Measurements from ENCODE around the gene KYAT1.

The KYAT1 gene

GRCh38 chr9:128909859-128910258, 28.1 kb upstream of the KYAT1 start:
- peaks cover 33% of the 10 kb centered on the region for H3K36me3 ChIP-seq (ENCODE audit: insufficient read depth, low read length)
- H2AFZ ChIP-seq (ENCODE audit: low read length), result no peak overlapping the region
- no peaks in the 10 kb centered on the region for H3K79me2 ChIP-seq (ENCODE audit: insufficient read depth, low read length)
- H3K9ac ChIP-seq (ENCODE audit: low read length), result no peak overlapping the region
- no peaks in the 10 kb centered on the region for H3K4me1 ChIP-seq (ENCODE audit: insufficient read depth, low read length, severe bottlenecking)
- no peaks in the 10 kb centered on the region for H3K9me2 ChIP-seq (ENCODE audit: low read depth, low read length)
- no peaks in the 10 kb centered on the region for H3K27me3 ChIP-seq (ENCODE audit: insufficient read depth, low read length)
- TF ChIP-seq, protein P1, sequence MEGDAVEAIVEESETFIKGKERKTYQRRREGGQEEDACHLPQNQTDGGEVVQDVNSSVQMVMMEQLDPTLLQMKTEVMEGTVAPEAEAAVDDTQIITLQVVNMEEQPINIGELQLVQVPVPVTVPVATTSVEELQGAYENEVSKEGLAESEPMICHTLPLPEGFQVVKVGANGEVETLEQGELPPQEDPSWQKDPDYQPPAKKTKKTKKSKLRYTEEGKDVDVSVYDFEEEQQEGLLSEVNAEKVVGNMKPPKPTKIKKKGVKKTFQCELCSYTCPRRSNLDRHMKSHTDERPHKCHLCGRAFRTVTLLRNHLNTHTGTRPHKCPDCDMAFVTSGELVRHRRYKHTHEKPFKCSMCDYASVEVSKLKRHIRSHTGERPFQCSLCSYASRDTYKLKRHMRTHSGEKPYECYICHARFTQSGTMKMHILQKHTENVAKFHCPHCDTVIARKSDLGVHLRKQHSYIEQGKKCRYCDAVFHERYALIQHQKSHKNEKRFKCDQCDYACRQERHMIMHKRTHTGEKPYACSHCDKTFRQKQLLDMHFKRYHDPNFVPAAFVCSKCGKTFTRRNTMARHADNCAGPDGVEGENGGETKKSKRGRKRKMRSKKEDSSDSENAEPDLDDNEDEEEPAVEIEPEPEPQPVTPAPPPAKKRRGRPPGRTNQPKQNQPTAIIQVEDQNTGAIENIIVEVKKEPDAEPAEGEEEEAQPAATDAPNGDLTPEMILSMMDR (IDR thresholded peaks at IDR 0.05; ENCODE audit: low read length), result no peak
- no peak for TF ChIP-seq EZH2 (IDR thresholded peaks at IDR 0.05; ENCODE audit: borderline replicate concordance, low read length)
- H3K4me3 ChIP-seq (ENCODE audit: low read depth, low read length, poor library complexity, severe bottlenecking), result no peak overlapping the region
- no peak overlapping the region for H3K27ac ChIP-seq (ENCODE audit: low read depth, low read length, poor library complexity, severe bottlenecking)
- no peaks in the 10 kb centered on the region for H3F3A ChIP-seq (ENCODE audit: insufficient read depth, low read length)
- H3K4me2 ChIP-seq (ENCODE audit: low read length), result no peak overlapping the region
- H4K20me1 ChIP-seq (ENCODE audit: insufficient read depth, low read length), result no peaks in the 10 kb centered on the region
- no peaks in the 10 kb centered on the region for H3K9me3 ChIP-seq (ENCODE audit: low read length)

DNA sequence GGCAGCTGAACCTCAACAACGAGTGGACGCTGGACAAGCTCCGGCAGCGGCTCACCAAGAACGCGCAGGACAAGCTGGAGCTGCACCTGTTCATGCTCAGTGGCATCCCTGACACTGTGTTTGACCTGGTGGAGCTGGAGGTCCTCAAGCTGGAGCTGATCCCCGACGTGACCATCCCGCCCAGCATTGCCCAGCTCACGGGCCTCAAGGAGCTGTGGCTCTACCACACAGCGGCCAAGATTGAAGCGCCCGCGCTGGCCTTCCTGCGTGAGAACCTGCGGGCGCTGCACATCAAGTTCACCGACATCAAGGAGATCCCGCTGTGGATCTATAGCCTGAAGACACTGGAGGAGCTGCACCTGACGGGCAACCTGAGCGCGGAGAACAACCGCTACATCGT, 26.6 kb upstream of the KYAT1 start:
- Histone ChIP-seq H3K9me3 (ENCODE audit: low read length) (no peaks in the 10 kb centered on the region), H2AFZ (ENCODE audit: low read length) (no peak overlapping the region), H3K27me3 (ENCODE audit: insufficient read depth, low read length) (no peaks in the 10 kb centered on the region), H3K9me2 (ENCODE audit: low read depth, low read length) (no peaks in the 10 kb centered on the region), H3K4me1 (ENCODE audit: insufficient read depth, low read length, severe bottlenecking) (no peaks in the 10 kb centered on the region), H3K9ac (ENCODE audit: low read length) (no peak overlapping the region), H3F3A (ENCODE audit: insufficient read depth, low read length) (no peaks in the 10 kb centered on the region), H3K4me2 (ENCODE audit: low read length) (no peak overlapping the region), H3K36me3 (ENCODE audit: insufficient read depth, low read length) (peaks cover 33% of the 10 kb centered on the region), H3K79me2 (ENCODE audit: insufficient read depth, low read length) (no peaks in the 10 kb centered on the region), H3K27ac (ENCODE audit: low read depth, low read length, poor library complexity, severe bottlenecking) (no peak overlapping the region), H3K4me3 (ENCODE audit: low read depth, low read length, poor library complexity, severe bottlenecking) (no peak overlapping the region), H4K20me1 (ENCODE audit: insufficient read depth, low read length) (no peaks in the 10 kb centered on the region)
- TF ChIP-seq, protein P1 (IDR thresholded peaks at IDR 0.05; ENCODE audit: low read length), result no peak
- no peak for TF ChIP-seq EZH2 (IDR thresholded peaks at IDR 0.05; ENCODE audit: borderline replicate concordance, low read length)

GRCh38 chr9:128906741-128907140, 25.0 kb upstream of the KYAT1 start:
- no peak for TF ChIP-seq EZH2 (IDR thresholded peaks at IDR 0.05; ENCODE audit: borderline replicate concordance, low read length)
- TF ChIP-seq, protein P1 (IDR thresholded peaks at IDR 0.05; ENCODE audit: low read length), result no peak
- Histone ChIP-seq H3K27me3 (ENCODE audit: insufficient read depth, low read length) (no peaks in the 10 kb centered on the region), H3K79me2 (ENCODE audit: insufficient read depth, low read length) (no peaks in the 10 kb centered on the region), H3F3A (ENCODE audit: insufficient read depth, low read length) (no peaks in the 10 kb centered on the region), H3K9me2 (ENCODE audit: low read depth, low read length) (no peaks in the 10 kb centered on the region), H3K4me3 (ENCODE audit: low read depth, low read length, poor library complexity, severe bottlenecking) (no peak overlapping the region), H3K9me3 (ENCODE audit: low read length) (no peaks in the 10 kb centered on the region), H3K27ac (ENCODE audit: low read depth, low read length, poor library complexity, severe bottlenecking) (no peak overlapping the region), H4K20me1 (ENCODE audit: insufficient read depth, low read length) (no peaks in the 10 kb centered on the region), H3K36me3 (ENCODE audit: insufficient read depth, low read length) (peaks cover 29% of the 10 kb centered on the region), H3K4me1 (ENCODE audit: insufficient read depth, low read length, severe bottlenecking) (peaks cover 12% of the 10 kb centered on the region), H3K9ac (ENCODE audit: low read length) (no peak overlapping the region), H3K4me2 (ENCODE audit: low read length) (no peak overlapping the region), H2AFZ (ENCODE audit: low read length) (no peak overlapping the region)
